Upper lobe of left lung (tissue), 6 donors: ENCODE measurements around the gene GAST. TPM values are rescaled to one million over a fixed set of nuclear protein-coding genes. Genes with fewer than 3 reads are reported as not detected.

Experiments
- ATAC-seq, 2 donors: fragments of 200-7000 bp; cut with Tn5 transposase; one replicate each; pipeline ENCODE4 v1.9.1; 2022; ENCODE audit warnings: mild to moderate bottlenecking in 2 of 2, moderate library complexity in 2 of 2; ENCODE audit not compliant: low FRiP score in 2 of 2
- DNase-seq, 2 donors: peaks; one replicate each; pipeline ENCODE4 v3.0.0-alpha.2; 2019 to 2020
- H3K27ac ChIP-seq, 4 donors: fragments of 200-600 bp; sonication (generic); one replicate each; pipeline ENCODE4 v1.5.1; 2016 to 2019
- H3K27me3 ChIP-seq, 4 donors: fragments of 200-600 bp; sonication (generic); one replicate each; pipeline ENCODE4 v1.5.1; 2017 to 2019
- H3K36me3 ChIP-seq, 4 donors: fragments of 200-600 bp; sonication (generic); one replicate each; pipeline ENCODE4 v1.5.1; 2016 to 2019
- H3K4me1 ChIP-seq, 4 donors: fragments of 200-600 bp; sonication (generic); one replicate each; pipeline ENCODE4 v1.5.1; 2018 to 2019
- H3K4me3 ChIP-seq, 4 donors: fragments of 200-600 bp; sonication (generic); one replicate each; pipeline ENCODE4 v1.5.1; 2017 to 2019; ENCODE audit warnings: mild to moderate bottlenecking in 2 of 4, moderate library complexity in 1 of 4
- H3K9me3 ChIP-seq, 4 donors: fragments of 200-600 bp; sonication (generic); one replicate each; pipeline ENCODE4 v1.5.1; 2018 to 2019
- CTCF ChIP-seq, 6 experiments: fragments of 450-650 bp in 4 of 6; fragments of 200-600 bp in 2 of 6; sonication (generic) in 2 of 6; IDR thresholded peaks; one replicate each; pipeline ENCODE4 v1.5.1; 2016 to 2019; ENCODE audit warnings: antibody characterized with exemption in 6 of 6
- EP300 ChIP-seq, 4 donors: sonication (generic); formaldehyde crosslinking; IDR thresholded peaks; one replicate each; pipeline ENCODE4 v1.5.1; 2017; ENCODE audit warnings: antibody characterized with exemption in 4 of 4, control low read depth in 2 of 4
- POLR2A ChIP-seq, 4 donors: fragments of 450-650 bp; IDR thresholded peaks; one replicate each; pipeline ENCODE4 v1.5.1; 2016 to 2017; ENCODE audit warnings: antibody characterized with exemption in 4 of 4, mild to moderate bottlenecking in 2 of 4
- POLR2AphosphoS5 ChIP-seq, 2 donors: sonication (generic); formaldehyde crosslinking; IDR thresholded peaks; one replicate each; pipeline ENCODE4 v1.5.1; 2017; ENCODE audit warnings: antibody characterized with exemption in 2 of 2
- WGBS, 2 donors: methylation state at CpG; one replicate each; pipeline ENCODE4 v1.1.5; 2017 to 2018; 5-methylcytosine and 5-hydroxymethylcytosine counted together
- total RNA-seq, 6 donors: library from RNA; depleted of rRNA in 4 of 6; stranded (reverse); fragments of >200 nt in 4 of 6; gene quantifications; one replicate each; pipeline versions ENCODE4 v1.1.0 to v1.2.1, GENCODE V29; 2016 to 2021
- donor health status: DM: no; HTN: no; CAD: no; lungs with moderate emphysema.
- donor health status: DM: no; HTN: yes; CAD: no; lungs with severe emphysema.

Gene GAST
- total RNA-seq = not detected

GRCh38 chr17:41711669-41712400 is at the start of gene GAST:
Gene GAST (plus strand): TSS chr17:41712331. CDS start chr17:41715437, 3,106 bp downstream.
- TF ChIP-seq EP300 (IDR thresholded peaks at IDR 0.05) (no peak), POLR2A (IDR thresholded peaks at IDR 0.05) (no peak), CTCF (IDR thresholded peaks at IDR 0.05) (no peak), POLR2AphosphoS5 (IDR thresholded peaks at IDR 0.05) (no peak)
- H3K9me3 ChIP-seq = no peaks in the 10 kb centered on the region
- H3K4me3 ChIP-seq = no peak within 1 kb of the TSS
- no peaks in the 10 kb centered on the region for H3K27me3 ChIP-seq
- no peaks in the 10 kb centered on the region for H3K4me1 ChIP-seq
- ATAC-seq (no peak), DNase-seq (no peak)
- no peaks in the 10 kb centered on the region for H3K36me3 ChIP-seq
- 88 to 94% methylated on average over 9 to 12 of the region's 12 CpGs for WGBS, 2 donors
- H3K27ac ChIP-seq = no peak within 1 kb of the TSS

- no peak for TF ChIP-seq EP300 (IDR thresholded peaks at IDR 0.05)
- no peak for TF ChIP-seq CTCF (IDR thresholded peaks at IDR 0.05)
- no peak for TF ChIP-seq POLR2AphosphoS5 (IDR thresholded peaks at IDR 0.05)
- TF ChIP-seq POLR2A (IDR thresholded peaks at IDR 0.05) = no peak
- no peaks in the 10 kb centered on the region for H3K36me3 ChIP-seq
- DNase-seq (no peak), ATAC-seq (no peak)
- H3K27ac ChIP-seq = no peak overlapping the region
- H3K4me1 ChIP-seq = peaks cover 24 to 38% (median 33%) of the 10 kb centered on the region in 4 donors
- H3K4me3 ChIP-seq = no peak overlapping the region
- H3K9me3 ChIP-seq = no peaks in the 10 kb centered on the region
- WGBS, 2 donors = 65% methylated on average over 8 of the region's 8 CpGs
- no peaks in the 10 kb centered on the region for H3K27me3 ChIP-seq
These were observed 48.5 kb upstream of the GAST start for GRCh38 chr17:41663451-41664171.

DNA sequence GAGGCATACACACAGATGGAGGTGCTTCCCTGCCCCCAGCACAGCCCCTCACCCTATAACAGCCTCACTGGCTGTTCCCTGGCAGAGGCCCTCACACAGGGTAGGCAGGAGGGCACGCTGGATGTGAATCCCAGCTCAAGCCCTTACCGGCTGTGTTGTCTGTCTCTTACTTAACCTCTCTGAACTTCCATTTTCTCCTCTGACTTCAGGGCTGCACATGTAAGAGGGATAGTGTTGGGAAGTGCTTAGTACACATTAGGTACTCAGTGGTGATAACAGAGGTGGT is 48.0 kb upstream of the GAST start:
- no peak overlapping the region for H3K27ac ChIP-seq
- no peak overlapping the region for H3K4me3 ChIP-seq
- no peak for ATAC-seq
- TF ChIP-seq CTCF (IDR thresholded peaks at IDR 0.05) (no peak), POLR2A (IDR thresholded peaks at IDR 0.05) (no peak), POLR2AphosphoS5 (IDR thresholded peaks at IDR 0.05) (no peak), EP300 (IDR thresholded peaks at IDR 0.05) (no peak)
- H3K36me3 ChIP-seq = no peaks in the 10 kb centered on the region
- H3K4me1 ChIP-seq = peaks cover 24 to 39% (median 34%) of the 10 kb centered on the region in 4 donors
- H3K9me3 ChIP-seq = no peaks in the 10 kb centered on the region
- no peaks in the 10 kb centered on the region for H3K27me3 ChIP-seq
- DNase-seq = no peak
- WGBS, 2 donors = 65 to 81% methylated on average over 2 of the region's 2 CpGs

DNA sequence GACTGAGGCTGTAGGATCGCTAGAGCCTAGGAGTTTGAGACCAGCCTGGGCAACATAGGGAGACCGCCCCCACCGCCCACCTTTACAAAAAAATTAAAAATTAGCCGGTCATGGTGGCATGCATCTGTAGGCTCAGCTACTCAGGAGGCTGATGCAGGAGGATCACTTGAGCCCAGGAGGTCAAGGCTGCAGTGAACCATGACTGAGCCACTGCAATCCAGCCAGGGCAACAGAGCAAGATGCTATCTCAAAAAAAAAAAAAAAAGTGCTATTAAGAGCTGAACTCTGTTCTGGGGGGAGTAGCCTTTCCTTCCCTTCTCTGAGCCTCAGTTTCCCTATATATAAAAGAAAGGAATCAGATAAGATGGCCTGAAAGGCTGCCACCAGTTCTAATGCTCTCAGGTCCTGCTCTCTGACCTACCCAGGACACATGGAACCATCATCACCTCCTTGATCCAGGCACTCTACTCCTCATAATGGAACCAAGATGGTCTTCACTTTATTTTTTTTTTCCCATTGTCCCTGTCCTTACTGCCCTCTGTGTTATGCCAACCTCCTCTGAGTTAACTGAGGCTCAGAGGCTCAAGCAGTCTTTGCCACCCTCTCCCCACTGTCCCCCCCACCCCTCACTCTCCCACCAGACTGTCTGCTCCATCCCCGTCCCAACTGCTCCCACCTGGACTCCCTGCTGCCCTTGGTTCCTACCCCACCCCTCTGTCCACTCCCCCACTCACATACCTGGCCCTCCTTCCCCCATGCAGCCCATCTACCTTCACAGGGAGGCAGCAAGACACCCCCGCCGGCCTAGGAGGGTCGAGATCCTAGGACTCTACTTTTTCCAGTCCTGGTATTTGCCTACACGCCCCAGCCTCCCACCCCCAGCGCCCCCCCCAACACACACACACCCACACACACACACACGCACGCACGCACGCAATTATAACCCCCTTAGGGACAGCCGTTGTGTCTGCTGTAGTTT is 47.3 kb upstream of the GAST start:
- WGBS, 2 donors = 59 to 66% methylated on average over 11 to 14 of the region's 15 CpGs
- Histone ChIP-seq H3K36me3 (no peaks in the 10 kb centered on the region), H3K4me1 (peaks cover 24 to 39% (median 34%) of the 10 kb centered on the region in 4 donors), H3K4me3 (peak overlapping the region in 3 of 4 donors; percentile 43 to 62 (median 52)), H3K27me3 (no peaks in the 10 kb centered on the region), H3K9me3 (no peaks in the 10 kb centered on the region), H3K27ac (peak overlapping the region; percentile 75 to 90 (median 82))
- DNase-seq = no peak
- TF ChIP-seq POLR2AphosphoS5 (IDR thresholded peaks at IDR 0.05) = no peak
- no peak for TF ChIP-seq EP300 (IDR thresholded peaks at IDR 0.05)
- no peak for ATAC-seq
